GM12878 (cell line): ENCODE measurements around the gene PLK5.

Experiments
- CHD4 ChIP-seq: fragments of 200-600 bp; sonication (generic); IDR thresholded peaks from 2 replicates; pipeline ENCODE4 v1.6.1; 2016; ENCODE audit warnings: mild to moderate bottlenecking
- EZH2 ChIP-seq: IDR thresholded peaks from 2 replicates; pipeline ENCODE4 v1.6.1; 2012; ENCODE audit warnings: low read depth, mild to moderate bottlenecking, control low read depth, inconsistent platforms, low read length, borderline replicate concordance; ENCODE audit not compliant: control insufficient read depth
- MAX ChIP-seq: IDR thresholded peaks from 2 replicates; pipeline ENCODE4 v1.6.1; 2012; ENCODE audit warnings: low read depth, low read length, improper control_type of control experiment
- NBN ChIP-seq: fragments of 450-650 bp; IDR thresholded peaks from 2 replicates; pipeline ENCODE4 v1.6.1; 2016
- POLR2AphosphoS5 ChIP-seq: IDR thresholded peaks from 2 replicates; pipeline ENCODE4 v1.6.1; 2011; ENCODE audit warnings: mild to moderate bottlenecking, low read length, inconsistent platforms

- TF ChIP-seq NBN (no peak), CHD4 (no peak), EZH2 (no peak), MAX (no peak), POLR2AphosphoS5 (no peak)
These were observed 55.3 kb downstream of the PLK5 start for GRCh38 chr19:1579222-1579621.
